Measurements from ENCODE around the gene MGAT5.

- TF ChIP-seq CTCF (IDR thresholded peaks at IDR 0.05): no peak
- no peak for TF ChIP-seq EZH2 (IDR thresholded peaks at IDR 0.05)
These were observed 13.8 kb upstream of the MGAT5 start for GRCh38 chr2:134240061-134240460.
